ENCODE measurements around the gene EPHB1.

- TF ChIP-seq EZH2phosphoT487 (IDR thresholded peaks at IDR 0.05; ENCODE audit: insufficient read depth, low read depth) (no peak), EZH2 (IDR thresholded peaks at IDR 0.05; ENCODE audit: insufficient read depth, poor library complexity, severe bottlenecking) (no peak)
These were observed 420.5 kb downstream of the EPHB1 start for GRCh38 chr3:135215516-135215915.
